HG02884 (cell line): ENCODE measurements around the gene ZBTB2.
"Not testable (repeated sequence)": the region's sequence is repeated elsewhere in the genome, so short reads cannot be mapped to it uniquely, and the experiment has no call there.

Experiments used
- ATAC-seq: cut with Tn5 transposase; IDR thresholded peaks from one replicate; pipeline ENCODE4 v1.9.1; 2021; ENCODE audit warnings: mild to moderate bottlenecking, moderate library complexity; ENCODE audit not compliant: unreplicated experiment

ZBTB2 gene

DNA sequence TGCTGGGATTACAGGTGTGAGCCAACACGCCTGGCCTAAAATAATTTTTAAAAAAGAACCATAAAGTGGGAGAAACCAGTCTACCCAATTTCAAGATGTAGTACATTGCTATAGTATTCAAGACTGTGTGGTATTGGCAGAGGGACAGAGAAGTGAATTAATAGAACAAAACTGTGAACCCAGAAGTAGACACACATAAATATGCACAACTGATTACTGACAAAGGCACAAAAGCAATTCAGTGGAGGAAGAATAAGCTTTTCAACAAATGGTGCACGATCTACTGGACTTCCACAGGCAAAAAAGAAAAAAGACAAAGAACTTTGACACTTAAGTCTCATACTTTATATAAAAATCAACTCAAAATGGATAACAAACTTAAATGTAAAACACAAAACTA is 15.5 kb downstream of the ZBTB2 start:
- no peak for ATAC-seq

DNA sequence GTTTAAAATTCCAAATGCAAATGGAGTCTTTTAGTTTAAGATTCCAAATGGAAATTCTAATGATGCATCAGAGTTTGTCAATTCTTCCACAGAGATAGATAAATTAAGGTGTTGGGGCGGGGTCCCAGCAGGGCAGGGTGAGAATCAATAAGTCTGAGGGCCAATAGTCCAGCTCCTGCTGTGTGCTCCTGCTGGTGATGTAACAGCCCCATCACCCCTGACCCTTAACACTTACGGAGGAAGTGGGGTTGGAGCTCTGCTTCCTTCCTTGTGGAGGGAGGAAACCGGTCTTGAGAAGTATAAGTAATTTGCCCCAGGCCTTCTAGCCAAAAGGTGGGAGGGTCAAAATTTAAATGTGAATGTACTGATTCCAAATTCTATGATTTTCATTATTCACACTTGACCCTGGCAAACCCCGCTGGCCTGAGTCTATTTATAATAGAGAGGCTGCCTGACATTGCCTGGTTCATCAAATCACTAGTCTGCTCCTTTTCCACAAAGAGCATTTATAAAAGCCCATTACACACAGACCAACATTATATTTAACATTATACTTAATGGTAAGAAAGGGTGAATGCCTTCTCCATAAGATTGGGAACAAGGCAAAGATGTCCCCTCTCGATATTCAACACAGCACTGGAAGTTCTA is 17.2 kb downstream of the ZBTB2 start:
- no peak for ATAC-seq

DNA sequence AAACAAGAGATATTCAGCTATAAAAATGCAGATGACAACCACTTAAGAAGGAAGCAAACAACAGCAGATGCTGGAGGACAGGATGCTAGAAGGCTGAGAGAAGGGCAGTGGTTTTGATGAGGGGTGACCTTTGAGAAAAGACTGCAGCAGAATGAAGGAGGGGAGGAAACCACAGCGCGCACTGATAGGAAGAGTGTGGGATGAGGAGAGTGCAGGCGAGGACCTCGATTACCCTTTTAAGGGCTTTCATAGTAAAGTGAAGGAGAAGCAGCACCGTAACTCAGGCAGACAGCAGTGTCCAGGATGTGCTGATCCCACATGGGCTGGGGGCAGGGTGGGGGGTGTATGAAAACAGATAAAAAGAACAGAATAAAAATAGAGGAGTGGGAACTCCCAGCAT is 19.2 kb downstream of the ZBTB2 start:
- no peak for ATAC-seq

DNA sequence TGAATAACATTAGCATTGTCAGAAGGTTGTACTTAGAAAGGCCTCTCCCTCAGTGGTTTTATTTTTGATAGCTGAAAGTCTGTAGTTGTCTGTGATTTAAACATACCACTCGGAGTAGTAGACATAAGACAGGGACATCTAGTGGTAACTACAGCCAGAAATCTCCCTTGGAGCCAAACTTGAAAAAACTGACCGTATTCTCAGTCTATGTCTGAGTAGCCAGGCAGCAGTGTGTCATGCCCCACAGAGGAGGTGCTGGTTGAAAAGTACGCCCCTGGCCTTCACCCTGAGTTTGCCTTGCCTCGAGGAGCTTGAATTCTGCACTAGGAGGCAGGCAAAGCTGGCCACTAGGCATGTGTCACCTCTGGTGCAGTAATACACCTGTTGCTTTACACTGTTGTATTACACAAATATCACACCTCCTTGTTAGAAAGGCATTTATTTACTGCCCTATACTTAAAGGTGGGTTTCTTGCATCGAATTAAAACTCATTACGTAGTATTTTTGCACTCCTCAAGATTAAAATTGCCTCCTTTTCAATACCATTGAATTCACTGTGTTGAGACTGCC is 20.8 kb downstream of the ZBTB2 start:
- no peak for ATAC-seq

DNA sequence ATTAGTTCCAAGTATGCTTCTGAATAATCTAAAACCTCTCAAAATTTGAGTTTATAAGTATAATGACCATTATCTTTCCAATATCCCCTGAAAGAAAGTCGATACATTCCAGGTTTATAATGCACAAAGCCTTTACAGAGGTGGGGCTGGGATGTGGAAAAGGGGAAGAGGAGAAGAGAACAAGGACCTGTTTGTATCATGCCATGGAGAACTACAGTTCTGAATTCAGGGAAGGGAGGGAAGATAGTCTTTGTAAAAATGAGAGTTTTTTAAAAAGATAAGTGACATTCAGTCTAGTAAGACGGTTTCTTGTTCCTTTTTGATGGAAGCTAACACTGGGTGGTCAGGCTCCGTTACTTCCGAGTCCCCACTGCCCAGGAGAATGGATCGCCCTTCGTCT is 26.1 kb downstream of the ZBTB2 start:
- no peak for ATAC-seq

DNA sequence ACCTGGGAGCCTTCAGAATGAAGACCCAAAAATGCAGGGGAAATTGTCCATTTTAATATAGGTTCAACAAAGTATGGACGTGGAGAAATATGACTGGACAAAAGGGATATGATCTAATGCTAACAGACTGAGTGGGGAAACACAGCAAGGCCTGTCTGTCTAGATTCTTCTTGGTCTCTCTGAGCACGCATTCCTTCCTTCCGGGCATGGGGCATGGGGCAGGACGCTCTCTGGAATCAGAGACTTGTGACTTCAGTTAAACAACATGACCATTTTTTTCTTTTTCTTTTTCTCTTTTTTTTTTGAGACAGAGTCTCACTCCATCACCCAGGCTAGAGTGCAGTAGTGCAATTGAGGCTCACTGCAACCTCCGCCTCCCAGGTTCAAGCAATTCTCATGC is 31.9 kb downstream of the ZBTB2 start:
- ATAC-seq: no peak

DNA sequence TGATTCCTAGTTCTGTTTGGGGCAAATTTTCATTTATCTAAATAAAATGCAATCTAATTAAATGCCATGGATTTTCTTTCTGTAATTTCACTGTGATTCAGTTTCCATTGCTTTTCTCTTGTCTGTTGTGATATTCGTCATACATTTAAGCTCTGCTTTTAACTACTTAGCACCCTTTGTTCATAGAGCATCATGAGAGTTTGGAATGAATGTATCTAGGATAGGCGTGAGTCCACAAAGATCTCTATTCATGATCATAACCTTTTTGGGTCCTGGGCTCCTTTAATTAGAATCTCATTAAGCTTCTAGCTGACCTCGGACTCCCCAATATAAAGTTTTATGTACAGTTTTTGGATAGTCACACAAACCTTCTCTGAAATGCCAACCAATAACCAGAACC is 32.9 kb downstream of the ZBTB2 start:
- ATAC-seq: no peak

DNA sequence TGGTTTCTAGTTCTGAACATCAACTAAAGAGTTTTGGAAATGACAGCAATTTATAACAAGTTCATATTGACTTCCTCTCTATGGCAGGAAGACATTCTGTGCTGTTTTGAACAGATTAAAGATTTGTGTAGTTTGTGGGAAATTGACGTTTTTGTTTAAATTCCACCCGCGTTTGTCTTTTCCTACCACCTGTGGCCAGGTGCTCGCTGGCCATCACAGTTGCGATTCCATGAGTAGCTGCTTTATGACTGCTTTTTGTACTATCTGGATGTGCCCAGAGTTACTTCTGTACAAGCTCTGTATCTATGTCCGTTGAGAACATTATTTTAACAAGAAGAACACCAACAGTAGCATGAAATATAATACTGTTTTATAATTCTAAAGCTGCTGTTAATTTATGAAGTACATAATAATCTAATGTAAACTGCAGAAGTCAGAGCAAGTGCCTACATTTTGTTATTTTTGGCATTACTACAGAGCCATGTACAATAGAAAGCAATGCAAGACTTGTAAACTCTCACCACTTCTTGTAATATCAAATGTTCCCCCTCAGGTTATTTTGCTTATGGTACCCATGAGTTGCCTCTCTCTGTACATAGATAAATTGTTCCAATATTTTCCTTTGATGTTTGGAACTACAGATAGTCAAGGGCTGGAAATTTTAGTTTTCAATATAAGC is 33.5 kb downstream of the ZBTB2 start:
- ATAC-seq: no peak

DNA sequence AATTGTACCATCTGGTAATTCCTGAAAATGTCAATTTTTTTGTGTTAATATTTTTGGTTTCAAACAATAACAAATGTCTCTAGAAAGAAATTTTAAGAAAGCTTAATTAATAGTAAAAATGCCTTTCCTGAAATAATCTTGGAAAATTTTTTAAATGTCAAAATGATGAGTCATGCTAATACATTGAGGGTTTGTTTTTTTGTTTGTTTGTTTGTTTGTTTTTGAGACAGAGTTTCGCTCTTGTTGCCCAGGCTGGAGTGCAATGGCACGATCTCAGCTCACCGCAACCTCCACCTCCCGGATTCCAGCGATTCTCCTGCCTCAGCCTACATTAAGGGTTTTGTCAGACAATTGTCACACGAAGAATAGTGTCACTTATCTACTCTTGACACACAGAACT is 34.4 kb downstream of the ZBTB2 start:
- not testable (repeated sequence) for ATAC-seq

DNA sequence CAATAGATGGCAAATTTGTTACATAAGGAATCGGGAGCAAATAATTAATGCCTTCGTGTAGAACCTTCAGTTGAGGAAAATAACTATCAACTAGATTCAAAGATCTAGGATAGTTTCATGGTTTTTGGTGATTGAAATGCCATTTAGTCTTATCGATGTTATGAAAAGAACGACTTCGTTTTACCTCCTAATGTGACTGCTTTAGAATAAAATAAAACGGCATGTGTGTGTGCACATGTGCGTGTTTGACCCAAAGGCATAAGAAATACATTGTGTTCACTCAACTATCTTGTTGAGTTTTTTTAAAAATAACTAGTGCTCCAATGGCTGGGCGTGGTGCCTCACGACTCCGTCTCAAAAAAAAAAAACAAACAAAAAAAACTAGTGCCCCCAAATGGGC is 37.6 kb downstream of the ZBTB2 start:
- no peak for ATAC-seq

DNA sequence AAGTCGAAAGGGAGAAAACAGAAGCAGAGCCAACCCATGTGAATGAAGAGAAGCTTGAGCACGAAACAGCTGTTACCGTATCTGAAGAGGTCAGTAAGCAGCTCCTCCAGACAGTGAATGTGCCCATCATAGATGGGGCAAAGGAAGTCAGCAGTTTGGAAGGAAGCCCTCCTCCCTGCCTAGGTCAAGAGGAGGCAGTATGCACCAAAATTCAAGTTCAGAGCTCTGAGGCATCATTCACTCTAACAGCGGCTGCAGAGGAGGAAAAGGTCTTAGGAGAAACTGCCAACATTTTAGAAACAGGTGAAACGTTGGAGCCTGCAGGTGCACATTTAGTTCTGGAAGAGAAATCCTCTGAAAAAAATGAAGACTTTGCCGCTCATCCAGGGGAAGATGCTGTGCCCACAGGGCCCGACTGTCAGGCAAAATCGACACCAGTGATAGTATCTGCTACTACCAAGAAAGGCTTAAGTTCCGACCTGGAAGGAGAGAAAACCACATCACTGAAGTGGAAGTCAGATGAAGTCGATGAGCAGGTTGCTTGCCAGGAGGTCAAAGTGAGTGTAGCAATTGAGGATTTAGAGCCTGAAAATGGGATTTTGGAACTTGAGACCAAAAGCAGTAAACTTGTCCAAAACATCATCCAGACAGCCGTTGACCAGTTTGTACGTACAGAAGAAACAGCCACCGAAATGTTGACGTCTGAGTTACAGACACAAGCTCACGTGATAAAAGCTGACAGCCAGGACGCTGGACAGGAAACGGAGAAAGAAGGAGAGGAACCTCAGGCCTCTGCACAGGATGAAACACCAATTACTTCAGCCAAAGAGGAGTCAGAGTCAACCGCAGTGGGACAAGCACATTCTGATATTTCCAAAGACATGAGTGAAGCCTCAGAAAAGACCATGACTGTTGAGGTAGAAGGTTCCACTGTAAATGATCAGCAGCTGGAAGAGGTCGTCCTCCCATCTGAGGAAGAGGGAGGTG is 38.7 kb downstream of the ZBTB2 start:
- ATAC-seq: no peak

DNA sequence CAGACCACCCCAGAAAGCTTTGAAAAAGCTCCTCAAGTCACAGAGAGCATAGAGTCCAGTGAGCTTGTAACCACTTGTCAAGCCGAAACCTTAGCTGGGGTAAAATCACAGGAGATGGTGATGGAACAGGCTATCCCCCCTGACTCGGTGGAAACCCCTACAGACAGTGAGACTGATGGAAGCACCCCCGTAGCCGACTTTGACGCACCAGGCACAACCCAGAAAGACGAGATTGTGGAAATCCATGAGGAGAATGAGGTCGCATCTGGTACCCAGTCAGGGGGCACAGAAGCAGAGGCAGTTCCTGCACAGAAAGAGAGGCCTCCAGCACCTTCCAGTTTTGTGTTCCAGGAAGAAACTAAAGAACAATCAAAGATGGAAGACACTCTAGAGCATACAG is 39.6 kb downstream of the ZBTB2 start:
- ATAC-seq: no peak

DNA sequence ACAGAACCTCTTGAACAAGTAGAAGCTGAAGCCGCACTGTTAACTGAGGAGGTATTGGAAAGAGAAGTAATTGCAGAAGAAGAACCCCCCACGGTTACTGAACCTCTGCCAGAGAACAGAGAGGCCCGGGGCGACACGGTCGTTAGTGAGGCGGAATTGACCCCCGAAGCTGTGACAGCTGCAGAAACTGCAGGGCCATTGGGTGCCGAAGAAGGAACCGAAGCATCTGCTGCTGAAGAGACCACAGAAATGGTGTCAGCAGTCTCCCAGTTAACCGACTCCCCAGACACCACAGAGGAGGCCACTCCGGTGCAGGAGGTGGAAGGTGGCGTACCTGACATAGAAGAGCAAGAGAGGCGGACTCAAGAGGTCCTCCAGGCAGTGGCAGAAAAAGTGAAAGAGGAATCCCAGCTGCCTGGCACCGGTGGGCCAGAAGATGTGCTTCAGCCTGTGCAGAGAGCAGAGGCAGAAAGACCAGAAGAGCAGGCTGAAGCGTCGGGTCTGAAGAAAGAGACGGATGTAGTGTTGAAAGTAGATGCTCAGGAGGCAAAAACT is 40.1 kb downstream of the ZBTB2 start:
- ATAC-seq: no peak

DNA sequence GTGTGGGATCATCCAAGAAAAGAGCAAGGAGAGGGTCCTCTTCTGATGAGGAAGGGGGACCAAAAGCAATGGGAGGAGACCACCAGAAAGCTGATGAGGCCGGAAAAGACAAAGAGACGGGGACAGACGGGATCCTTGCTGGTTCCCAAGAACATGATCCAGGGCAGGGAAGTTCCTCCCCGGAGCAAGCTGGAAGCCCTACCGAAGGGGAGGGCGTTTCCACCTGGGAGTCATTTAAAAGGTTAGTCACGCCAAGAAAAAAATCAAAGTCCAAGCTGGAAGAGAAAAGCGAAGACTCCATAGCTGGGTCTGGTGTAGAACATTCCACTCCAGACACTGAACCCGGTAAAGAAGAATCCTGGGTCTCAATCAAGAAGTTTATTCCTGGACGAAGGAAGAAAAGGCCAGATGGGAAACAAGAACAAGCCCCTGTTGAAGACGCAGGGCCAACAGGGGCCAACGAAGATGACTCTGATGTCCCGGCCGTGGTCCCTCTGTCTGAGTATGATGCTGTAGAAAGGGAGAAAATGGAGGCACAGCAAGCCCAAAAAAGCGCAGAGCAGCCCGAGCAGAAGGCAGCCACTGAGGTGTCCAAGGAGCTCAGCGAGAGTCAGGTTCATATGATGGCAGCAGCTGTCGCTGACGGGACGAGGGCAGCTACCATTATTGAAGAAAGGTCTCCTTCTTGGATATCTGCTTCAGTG is 40.8 kb downstream of the ZBTB2 start:
- ATAC-seq: no peak

DNA sequence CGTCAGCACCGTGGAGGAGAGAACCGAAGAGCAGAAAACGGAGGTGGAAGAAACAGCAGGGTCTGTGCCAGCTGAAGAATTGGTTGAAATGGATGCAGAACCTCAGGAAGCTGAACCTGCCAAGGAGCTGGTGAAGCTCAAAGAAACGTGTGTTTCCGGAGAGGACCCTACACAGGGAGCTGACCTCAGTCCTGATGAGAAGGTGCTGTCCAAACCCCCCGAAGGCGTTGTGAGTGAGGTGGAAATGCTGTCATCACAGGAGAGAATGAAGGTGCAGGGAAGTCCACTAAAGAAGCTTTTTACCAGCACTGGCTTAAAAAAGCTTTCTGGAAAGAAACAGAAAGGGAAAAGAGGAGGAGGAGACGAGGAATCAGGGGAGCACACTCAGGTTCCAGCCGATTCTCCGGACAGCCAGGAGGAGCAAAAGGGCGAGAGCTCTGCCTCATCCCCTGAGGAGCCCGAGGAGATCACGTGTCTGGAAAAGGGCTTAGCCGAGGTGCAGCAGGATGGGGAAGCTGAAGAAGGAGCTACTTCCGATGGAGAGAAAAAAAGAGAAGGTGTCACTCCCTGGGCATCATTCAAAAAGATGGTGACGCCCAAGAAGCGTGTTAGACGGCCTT is 41.6 kb downstream of the ZBTB2 start:
- no peak for ATAC-seq

DNA sequence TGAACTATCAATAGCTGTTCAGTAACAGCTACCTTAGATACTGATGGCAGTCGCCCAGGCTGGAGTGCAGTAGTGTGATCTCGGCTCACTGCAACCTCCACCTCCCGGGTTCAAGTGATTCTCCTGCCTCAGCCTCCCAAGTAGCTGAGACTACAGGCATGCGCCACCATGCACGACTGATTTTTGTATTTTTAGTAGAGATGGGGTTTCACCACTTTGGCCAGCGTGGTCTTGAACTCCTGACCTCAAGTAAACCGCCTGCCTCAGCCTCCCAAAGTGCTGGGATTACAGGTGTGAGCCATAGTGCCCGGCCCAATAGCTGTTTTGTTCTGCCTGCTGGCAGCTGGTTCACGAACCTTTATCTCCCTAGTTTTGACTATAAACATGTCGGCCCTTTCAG is 48.6 kb downstream of the ZBTB2 start:
- not testable (repeated sequence) for ATAC-seq

DNA sequence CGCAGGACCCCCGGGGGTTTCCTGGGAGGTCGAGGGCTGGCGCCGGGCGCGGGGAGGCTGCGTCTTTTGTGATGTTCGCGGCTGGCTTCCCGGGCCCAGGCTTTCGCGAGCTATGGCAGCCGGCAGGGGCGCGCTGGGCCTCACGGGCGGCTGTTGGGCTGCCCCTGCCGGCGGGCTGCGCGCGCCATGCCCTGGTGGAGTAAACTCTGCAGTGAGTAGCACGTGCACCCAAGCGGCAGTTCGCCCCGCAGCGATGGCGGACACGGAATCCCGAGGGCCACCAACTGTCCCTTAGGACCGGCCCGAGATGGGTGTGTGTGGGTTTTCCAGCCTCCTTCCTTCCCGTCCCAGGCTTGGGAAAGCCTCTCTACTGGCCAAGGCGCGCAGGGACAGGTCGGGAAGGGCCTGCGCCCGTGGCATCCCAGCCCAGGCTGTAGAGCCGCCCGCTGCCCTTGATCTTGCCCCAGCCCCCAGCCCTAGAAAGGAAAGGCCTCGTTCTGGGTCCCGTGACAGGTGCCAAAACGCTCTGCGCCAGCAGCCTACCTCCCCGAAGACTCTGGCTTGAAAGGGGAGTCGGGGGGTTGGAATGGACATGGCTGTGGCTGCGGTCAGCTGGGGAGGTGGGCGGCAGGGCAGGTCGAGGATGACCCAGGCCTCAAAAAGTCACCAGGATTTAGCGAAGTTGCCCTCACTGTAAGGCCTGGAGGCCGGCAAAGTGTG is 49.7 kb downstream of the ZBTB2 start:
- ATAC-seq: no peak

DNA sequence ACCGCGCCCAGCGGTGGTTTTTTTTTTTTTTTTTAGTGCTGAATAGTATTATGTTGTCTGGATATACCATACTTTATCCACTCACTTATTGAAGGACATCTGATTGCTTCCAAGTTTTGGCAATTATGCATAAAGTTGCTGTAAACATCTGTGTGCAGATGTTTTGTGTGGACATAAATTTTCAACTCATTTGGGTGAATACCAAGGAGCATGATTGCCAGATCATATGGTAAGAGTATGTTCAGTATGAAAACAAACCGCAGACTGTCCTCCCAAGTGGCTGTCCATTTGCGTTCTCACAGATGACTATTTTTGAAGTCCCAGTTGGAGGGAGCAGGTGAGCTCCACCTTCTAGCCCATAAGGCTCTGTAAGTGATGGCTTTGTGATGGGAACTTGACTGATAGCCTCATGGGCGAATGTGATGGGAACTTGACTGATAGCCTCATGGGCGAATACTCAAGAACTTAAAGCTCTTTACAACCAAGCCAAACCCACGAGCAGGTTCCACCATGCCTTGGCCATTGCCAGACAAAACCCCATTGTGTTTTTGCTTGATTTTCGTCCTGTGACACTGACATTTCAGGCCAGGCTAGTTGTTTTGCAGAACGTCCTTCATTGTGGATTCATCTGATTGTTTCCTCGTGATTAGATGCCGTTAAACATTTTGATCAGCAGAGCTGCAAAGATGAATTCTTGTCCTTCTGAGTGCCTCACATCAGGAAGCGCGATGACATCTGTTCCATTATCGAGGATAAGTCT is 51.0 kb downstream of the ZBTB2 start:
- no peak for ATAC-seq

DNA sequence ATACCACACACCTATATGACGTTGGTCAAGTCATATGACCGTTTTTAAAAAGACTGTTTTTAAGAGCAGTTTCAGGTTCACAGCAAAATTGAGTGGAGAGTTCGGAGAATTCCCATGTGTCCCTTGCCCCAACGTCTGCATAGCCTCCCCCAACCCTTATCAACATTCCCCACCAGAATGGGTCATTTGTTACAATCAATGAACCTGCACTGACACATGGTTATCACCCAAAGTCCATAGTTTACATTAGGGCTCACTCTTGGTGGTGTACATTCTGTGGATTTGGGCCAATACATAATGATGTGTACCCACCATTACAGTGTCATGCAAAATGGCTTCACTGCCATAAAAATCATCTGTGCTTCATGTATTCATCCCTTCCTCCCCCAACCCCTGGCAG is 52.0 kb downstream of the ZBTB2 start:
- no peak for ATAC-seq
